Measurements from ENCODE around the gene SLC45A2. TPM values are rescaled to one million over a fixed set of nuclear protein-coding genes. Genes with fewer than 3 reads are reported as not detected.
A peak's percentile ranks its signal among the peaks of the same experiment; 100 is the strongest.

The SLC45A2 gene
- total RNA-seq, 1 experiment from 2014 or later = not detected

- ChIA-PET POLR2A (no interaction called here), CTCF (no interaction called here)
- in situ Hi-C loops (cut with HindIII; ENCODE audit: low pct_unique_long_range_greater_than_20kb, low sequenced_read_pairs) = no loop called here
- no TSS peak for BruUV-seq (replicated peaks)
- no peak for DNase-seq (ENCODE audit: low read depth, low spot score)
- intact Hi-C loops (cut with micrococcal nuclease; ENCODE audit: unreplicated experiment) = no loop called here
- Histone ChIP-seq H3K27ac (ENCODE audit: low read length) (no peak overlapping the region), H3K27me3 (ENCODE audit: control insufficient read depth, insufficient read depth, low read length) (no peaks in the 10 kb centered on the region), H3K4me1 (ENCODE audit: control insufficient read depth, insufficient read depth, low read length) (no peaks in the 10 kb centered on the region; the same call in 1 of the 2 replicates), H3K9me3 (ENCODE audit: control insufficient read depth, insufficient read depth, low read depth, low read length) (no peaks in the 10 kb centered on the region), H3K36me3 (ENCODE audit: control insufficient read depth, insufficient read depth, low read length) (no peaks in the 10 kb centered on the region; the same call in 1 of the 2 replicates), H3K4me3 (ENCODE audit: low read depth in 2 of 2, low read length in 2 of 2) (no peak overlapping the region)
- no peak for TF ChIP-seq TCF7L2 (IDR thresholded peaks at IDR 0.05; ENCODE audit: low read depth, low read length)
- ATAC-seq = no peak
These were observed 16.8 kb upstream of the SLC45A2 start for GRCh38 chr5:34001241-34001841.

- Histone ChIP-seq H3K36me3 (ENCODE audit: control insufficient read depth, insufficient read depth, low read length) (no peaks in the 10 kb centered on the region; the same call in 1 of the 2 replicates), H3K27me3 (ENCODE audit: control insufficient read depth, insufficient read depth, low read length) (no peaks in the 10 kb centered on the region), H3K4me1 (ENCODE audit: control insufficient read depth, insufficient read depth, low read length) (no peaks in the 10 kb centered on the region), H3K27ac (ENCODE audit: low read length) (no peak overlapping the region), H3K4me3 (ENCODE audit: low read depth in 2 of 2, low read length in 2 of 2) (no peak overlapping the region), H3K9me3 (ENCODE audit: control insufficient read depth, insufficient read depth, low read depth, low read length) (no peaks in the 10 kb centered on the region)
- in situ Hi-C loops (cut with HindIII; ENCODE audit: low pct_unique_long_range_greater_than_20kb, low sequenced_read_pairs) = no loop called here
- intact Hi-C loops (cut with micrococcal nuclease; ENCODE audit: unreplicated experiment) = no loop called here
- ATAC-seq = no peak
- POLR2A ChIA-PET = no interaction called here
- no TSS peak for BruUV-seq (replicated peaks)
- no peak for DNase-seq (ENCODE audit: low read depth, low spot score)
- TF ChIP-seq SIN3A (IDR thresholded peaks at IDR 0.05; ENCODE audit: borderline replicate concordance, insufficient read depth, low read depth, low read length) (no peak), REST (IDR thresholded peaks at IDR 0.05; ENCODE audit: insufficient read depth in 1 of 2, low read depth in 2 of 2, low read length in 1 of 2) (no peak), TCF7L2 (IDR thresholded peaks at IDR 0.05; ENCODE audit: low read depth, low read length) (no peak), POLR2AphosphoS5 (IDR thresholded peaks at IDR 0.05; ENCODE audit: low read depth, low read length) (no peak), CTCF (IDR thresholded peaks at IDR 0.05) (no peak)
- CTCF ChIA-PET = no interaction called here
These were observed 15.5 kb upstream of the SLC45A2 start for GRCh38 chr5:33999978-34000377.

- TF ChIP-seq REST (IDR thresholded peaks at IDR 0.05; ENCODE audit: insufficient read depth in 1 of 2, low read depth in 2 of 2, low read length in 1 of 2) = no peak
- no peak for TF ChIP-seq POLR2AphosphoS5 (IDR thresholded peaks at IDR 0.05; ENCODE audit: low read depth, low read length)
- peak; percentile 78 for TF ChIP-seq CTCF (IDR thresholded peaks at IDR 0.05)
- TF ChIP-seq TCF7L2 (IDR thresholded peaks at IDR 0.05; ENCODE audit: low read depth, low read length) = no peak
- no peak for TF ChIP-seq SIN3A (IDR thresholded peaks at IDR 0.05; ENCODE audit: borderline replicate concordance, insufficient read depth, low read depth, low read length)
- no peak overlapping the region for H3K4me3 ChIP-seq (ENCODE audit: low read depth in 2 of 2, low read length in 2 of 2)
- no TSS peak for BruUV-seq (replicated peaks)
- CTCF ChIA-PET = interaction anchor here (1.0 kb wide), 1 partner anchor 9 kb away, joined by 3 read pairs; no protein-coding TSS in a partner anchor
- ATAC-seq (peak; percentile 88), DNase-seq (ENCODE audit: low read depth, low spot score) (peak; percentile 48)
- H3K27me3 ChIP-seq (ENCODE audit: control insufficient read depth, insufficient read depth, low read length) = no peaks in the 10 kb centered on the region
- in situ Hi-C loops (cut with HindIII; ENCODE audit: low pct_unique_long_range_greater_than_20kb, low sequenced_read_pairs) = no loop called here
- no peaks in the 10 kb centered on the region for H3K9me3 ChIP-seq (ENCODE audit: control insufficient read depth, insufficient read depth, low read depth, low read length)
- intact Hi-C loops (cut with micrococcal nuclease; ENCODE audit: unreplicated experiment) = no loop called here
- no peak overlapping the region for H3K27ac ChIP-seq (ENCODE audit: low read length)
- H3K4me1 ChIP-seq (ENCODE audit: control insufficient read depth, insufficient read depth, low read length) = no peaks in the 10 kb centered on the region
- H3K36me3 ChIP-seq (ENCODE audit: control insufficient read depth, insufficient read depth, low read length) = no peaks in the 10 kb centered on the region
- POLR2A ChIA-PET = no interaction called here
These were observed 13.0 kb upstream of the SLC45A2 start for GRCh38 chr5:33997331-33997983.

Data from Panc1 (cell line).